ENCODE results near the gene KCNIP4.
A peak's percentile ranks its signal among the peaks of the same experiment; 100 is the strongest.
"Not testable (repeated sequence)": the region's sequence is repeated elsewhere in the genome, so short reads cannot be mapped to it uniquely, and the experiment has no call there.

Gene KCNIP4

DNA sequence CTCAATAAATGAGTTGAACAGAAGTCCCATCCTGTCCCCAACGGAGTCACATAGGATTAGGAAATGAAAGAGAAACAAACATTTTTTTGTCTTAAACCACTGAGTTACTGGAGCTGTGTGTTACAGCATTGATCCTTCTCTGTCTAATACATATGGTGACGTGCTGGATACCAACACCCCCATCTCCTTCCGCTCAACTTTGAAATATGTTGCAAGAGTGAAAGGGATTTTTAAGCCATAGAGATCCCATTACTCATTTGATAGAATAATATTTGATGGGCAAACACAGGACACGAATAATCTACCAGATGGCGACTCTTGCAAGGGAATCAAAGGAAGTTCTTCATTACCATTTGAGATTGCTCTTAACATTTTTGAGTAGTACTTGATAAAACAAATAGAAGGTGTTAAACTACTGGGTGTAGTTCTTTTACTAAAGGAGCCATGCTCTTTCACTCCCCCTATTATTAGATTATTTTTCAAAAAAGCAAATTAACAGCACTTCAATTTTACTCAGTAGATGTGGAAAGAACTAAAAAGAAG, 1107.9 kb downstream of the KCNIP4 start:
- DNase-seq, result no peak

DNA sequence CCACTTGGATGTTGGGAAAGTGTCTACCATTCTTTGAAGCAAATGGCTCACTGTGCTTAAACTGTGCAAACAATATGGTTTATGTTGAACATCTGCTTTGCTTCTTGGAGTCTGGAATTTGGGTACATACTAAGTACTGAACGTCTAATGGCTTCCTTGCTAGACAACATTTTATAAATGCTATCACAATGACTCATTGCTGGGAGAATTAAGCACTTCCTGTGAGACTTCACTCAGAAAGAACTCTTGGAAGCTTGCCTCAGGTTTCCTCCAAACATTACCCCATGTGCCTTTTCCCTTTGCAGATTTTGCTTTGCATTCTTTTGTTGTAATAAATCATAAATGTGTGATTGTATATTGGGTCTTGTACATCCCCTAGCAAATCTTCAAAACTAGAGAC, 1108.6 kb downstream of the KCNIP4 start:
- no peak for DNase-seq

DNA sequence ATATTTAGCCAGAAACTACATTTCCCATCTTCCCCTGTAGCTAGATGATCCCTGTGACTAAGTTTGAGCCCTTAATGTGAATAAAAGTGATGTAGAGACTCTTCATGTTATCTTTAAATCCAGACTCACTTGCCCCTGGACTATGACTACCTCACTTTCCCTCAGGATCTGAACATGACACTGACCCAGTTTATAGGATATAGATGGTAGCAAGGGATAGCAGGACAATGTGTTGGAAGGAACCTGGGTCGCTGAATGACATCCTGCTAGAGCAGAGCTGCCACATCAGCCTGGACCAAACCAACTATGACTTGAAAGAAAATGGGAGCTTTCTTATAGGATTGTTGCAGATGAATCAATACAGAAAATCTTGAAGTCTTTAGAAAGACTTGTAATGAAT, 1110.1 kb downstream of the KCNIP4 start:
- no peak for DNase-seq

DNA sequence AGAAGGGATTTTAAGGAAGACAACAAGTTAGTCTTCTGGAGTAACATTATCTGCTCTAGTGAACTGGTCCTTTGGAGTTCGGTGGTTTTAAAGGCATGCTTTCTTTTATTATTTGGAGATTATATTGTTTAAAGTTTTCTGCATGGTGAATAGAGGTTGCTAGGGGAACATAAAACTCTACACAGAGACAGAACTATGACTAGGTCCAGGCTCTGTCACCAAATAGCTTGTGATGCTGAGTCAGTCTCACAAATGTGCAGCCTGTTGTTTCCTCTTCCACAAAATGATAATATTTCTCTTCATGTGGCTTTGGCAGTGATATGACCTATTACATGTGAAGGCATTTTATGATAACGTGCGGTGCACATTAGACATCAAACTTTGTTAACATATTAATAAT, 1115.7 kb downstream of the KCNIP4 start:
- no peak for DNase-seq

DNA sequence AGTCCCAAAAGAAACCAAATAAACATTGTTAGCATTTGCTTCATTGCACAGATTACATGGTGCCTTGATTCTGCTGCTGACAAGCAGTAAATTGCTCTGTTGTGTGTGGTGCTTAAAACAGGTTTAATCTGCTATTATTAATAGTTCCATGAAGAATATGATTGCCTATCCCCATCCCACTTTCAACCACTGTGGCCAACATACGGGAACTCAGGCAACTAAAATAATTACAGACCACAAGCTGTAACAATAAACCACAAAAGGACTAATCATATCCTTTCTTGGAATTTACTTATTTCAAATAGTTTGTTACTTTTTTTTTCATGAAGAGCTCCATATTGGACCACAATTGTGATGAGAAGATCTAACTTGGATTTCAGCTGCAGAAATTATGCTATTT, 1116.8 kb downstream of the KCNIP4 start:
- no peak for DNase-seq

DNA sequence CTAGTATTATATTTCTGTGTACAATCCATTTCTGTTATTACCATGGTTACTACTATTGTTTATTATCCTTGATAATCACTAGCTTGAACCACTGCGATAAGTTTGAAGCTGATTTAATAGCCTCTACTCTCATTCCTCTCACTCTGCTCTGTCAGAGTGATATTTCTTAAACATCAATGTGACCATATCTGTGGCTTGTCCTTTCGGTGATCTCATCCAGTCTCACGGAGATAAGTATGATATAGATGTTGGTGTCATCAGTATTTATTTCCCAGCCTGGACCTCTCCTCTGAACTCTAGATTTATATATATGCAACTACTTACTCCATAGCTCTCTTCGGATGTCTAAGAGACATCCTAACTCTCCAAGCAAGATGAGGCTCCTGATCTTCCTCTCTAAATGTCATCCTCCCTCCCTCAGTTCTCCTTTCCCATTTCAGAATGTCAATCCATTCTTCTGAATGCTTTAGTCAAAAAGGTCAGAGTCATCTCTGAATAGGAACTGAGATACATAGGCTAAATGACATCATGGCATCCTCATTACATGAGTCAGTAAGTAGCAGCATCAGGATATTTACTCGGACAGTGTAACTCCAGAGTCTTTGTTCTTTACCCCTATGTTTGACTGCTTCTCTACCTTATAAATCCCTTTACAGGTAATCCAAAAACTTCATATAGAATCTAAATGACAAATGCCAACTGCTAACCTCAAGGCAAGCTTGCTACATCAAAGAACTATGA, 1118.8 kb downstream of the KCNIP4 start:
- no peak for DNase-seq

DNA sequence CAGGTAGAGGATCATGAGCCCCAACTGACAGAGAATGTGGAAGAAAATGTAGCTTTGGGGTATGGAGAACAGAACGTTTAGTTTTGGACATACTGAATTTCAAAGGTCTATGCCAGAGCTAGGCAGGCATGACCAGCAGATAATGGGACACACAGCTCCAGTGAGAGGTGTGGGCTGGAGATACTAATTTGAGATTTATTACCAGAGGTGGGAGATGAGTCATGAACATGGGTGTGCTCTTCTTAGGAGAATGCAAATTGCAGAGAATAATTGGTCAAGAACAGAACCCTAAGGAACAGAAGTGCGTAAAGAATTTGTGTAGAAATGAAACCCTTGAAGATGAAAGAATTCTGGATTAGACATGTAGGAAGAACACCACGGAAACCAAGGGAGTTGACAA, 1123.1 kb downstream of the KCNIP4 start:
- DNase-seq, result no peak

DNA sequence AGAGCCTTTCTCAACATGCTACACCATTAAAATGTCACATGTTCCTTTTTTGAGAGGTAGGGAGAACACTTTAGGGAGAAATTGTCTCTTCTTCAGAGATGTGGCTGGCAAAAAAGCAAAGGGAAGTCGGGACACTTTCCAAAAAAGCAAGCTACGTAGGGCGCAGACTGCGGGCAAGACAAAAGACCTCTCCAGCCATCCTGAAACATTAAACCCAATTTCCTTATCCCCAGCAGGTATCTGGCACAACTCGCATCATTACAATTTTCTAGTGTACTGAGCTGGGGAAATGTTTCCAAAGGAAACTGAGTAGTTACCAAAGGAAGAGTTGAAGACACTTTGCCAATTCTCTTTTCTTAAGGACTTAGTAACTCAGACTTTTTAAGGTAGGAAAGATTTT, 1132.3 kb downstream of the KCNIP4 start:
- DNase-seq, result no peak

DNA sequence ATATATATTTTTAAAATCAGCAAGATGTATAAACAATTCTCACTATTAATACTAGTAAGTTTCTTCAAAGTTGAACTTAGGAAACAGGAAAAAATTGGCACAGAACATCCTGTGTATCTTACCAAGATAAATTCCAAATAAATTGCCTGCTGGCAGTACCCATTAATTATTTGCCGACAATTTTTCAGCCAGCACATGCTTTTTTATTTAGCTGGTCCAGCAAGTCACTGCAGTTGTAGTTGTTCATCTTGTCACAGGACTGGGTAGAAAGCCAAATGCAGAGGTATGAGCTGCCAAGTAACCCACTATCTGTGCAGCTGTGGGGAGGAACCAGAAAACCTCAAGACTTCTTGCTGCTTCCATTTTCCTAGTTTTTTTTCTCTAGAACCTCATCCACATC, 1134.9 kb downstream of the KCNIP4 start:
- DNase-seq, result no peak

DNA sequence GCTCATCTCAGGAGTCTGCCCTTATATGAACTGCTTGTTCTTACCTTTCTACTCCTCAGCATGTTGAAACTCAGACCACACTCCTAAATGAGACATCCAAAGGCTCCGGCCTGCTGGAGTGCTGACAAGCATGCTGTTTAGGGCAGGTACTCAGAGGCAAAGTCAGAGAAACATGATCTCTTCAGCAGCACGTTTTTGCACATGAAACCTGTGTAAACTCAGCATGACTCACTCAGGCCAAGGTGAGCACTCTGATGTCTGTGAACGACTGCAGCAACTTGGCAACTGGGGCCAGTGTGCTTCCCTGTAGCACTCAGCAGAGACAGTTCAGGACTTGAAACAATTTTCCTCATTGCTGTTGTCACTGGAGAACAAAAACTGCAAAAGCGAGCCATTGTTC, 1138.8 kb downstream of the KCNIP4 start:
- DNase-seq, result no peak

DNA sequence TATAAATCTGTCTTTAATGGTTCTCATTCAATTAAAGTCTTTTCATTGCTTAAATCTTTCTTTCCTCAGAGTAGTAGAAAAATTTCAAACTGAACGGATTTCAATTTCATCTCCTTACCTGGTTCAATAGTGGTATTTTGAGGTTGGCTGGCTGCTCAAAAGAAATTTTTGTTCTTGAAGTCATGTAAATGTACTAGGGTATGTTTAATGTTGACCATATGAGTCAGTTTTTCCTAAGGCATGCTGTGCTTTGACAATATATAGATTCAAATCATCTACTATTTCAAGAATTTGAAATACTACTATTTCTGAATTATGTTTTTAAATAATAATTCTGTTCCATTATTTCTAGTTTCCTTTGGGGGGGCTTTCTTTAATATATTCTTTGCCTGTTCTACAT, 1142.9 kb downstream of the KCNIP4 start:
- no peak for DNase-seq

DNA sequence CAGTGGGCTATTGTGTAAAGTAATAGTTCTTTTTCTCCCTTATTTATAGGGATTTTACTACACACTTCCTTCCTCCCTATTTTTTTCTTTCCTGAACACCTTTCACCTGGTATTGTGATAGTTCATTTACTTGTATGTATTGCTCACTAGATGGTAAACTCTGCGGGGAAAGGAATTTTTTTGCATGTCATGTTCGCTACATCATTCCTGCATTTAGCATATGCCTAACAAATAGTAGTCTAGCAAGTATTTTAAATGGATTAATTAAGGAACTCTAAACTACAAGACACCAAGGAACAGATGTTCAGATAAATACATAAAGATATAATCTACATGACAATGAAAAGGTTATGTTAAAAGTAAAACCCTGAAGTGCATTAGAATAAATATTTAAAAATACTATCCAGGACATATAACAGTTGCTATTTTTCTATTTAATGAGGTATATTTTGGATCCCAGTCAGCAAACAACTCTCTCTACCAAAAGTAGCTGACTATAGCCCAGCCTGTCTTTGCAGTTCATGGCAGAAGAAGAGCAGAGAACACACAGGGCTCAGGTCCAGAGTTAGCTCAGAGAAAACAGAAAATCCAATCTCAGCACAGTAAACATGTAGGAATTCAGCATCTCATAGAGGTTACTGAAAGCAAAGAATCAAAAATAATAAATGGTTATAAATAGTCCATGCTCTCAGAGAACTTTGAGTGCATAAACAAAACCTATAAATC, 1160.5 kb downstream of the KCNIP4 start:
- no peak for DNase-seq

DNA sequence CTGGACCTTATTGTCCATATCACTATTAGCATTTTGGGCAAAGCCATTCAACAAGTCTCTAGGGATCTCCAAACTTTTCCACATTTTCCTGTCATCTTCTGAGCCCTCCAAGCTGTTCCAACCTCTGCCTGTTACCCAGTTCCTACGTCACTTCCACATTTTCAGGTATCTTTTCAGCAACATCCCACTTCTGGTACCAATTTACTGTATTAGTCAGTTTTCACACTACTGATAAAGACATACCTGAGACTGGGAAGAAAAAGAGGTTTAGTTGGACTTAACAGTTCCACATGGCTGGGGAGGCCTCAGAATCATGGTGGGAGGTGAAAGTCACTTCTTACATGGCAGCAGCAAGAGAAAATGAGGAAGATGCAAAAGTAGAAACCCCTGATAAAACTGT, 1165.4 kb downstream of the KCNIP4 start:
- DNase-seq, result not testable (repeated sequence)

DNA sequence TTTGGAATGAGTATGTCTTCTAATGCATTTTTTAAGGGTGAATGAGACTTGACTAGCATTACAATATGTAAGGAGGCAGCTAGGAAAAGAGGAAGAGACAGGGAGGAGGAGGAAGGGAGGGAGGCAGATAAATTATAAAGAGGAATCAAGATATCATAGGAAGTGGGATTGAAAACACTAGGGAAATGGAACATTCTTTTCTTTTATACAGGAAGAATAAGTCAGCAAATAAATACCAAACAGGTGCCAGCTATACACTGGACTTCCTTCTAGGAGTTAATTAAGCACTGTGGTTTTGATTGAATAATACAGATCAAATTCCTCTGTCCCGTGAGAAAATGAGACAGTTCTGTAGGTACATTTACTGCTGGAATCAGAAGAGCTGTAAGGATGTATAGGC, 1169.7 kb downstream of the KCNIP4 start:
- DNase-seq, result no peak

DNA sequence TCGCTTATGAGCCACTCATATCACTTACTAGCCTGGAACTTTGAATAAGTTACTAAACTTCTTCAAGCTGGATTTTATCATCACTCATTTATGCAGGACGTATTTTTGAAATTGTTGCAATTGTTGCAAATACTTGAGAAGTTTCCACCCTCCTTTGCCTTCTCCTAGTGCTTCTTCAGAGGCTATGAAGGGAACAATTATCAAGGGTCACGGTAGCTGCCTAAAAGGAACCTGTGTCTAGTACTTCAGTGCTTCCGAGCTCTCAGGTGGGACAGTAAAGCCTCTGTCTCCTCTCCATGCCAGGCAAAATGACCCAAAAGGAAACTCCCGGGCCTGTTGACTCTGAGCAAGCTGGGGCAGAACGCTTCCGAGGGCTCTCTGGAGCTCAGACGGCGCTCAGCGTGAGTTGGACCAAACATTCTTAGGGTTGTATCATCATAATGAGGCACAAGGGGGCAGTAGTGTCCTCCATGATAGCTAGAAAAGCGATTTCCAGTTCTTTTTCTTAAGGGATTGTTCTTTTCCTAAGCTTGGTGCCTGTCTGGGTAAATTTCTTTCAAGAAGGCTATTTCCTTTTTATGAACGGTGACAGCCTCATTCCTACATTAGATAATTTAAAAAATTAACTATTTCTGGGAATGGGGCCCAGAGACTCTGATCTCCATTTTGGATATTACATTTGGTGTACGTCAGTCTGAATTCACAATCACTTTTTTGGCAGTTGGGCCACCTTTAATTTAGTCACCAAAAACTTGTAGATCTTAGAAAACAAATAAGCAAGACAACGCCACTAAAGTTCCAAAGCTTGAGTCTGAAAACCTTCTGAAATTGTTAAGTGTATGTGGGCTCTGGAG, 1175.2 kb downstream of the KCNIP4 start:
- peak; percentile 35 for DNase-seq

DNA sequence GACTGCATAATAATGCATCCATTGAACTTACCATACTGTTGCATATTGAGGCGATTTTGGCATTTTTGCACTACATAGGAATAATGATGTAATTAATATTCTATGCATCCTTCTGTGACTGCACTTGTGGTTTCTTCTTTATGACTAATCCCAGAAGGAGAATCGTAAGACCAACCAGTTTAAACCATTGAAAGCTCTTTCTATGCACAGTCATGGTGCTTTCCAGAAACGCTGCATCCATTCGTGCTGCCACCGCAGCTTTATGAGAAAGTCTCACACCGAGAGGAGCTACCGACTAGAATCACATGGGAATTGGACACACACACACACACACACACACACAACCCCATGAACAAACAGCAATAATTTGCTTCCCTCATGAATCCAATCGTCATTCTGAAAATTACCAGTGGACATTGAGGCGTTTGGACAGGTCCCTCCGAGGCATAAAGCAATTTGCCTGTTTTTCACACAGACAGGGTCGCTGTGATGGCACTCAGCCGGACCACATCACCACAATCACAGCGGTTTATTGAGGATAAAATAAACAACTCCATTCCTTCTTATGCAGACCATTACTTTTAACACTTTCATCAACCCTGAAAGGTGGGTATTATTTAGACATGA, 1184.1 kb downstream of the KCNIP4 start:
- DNase-seq, result no peak

DNA sequence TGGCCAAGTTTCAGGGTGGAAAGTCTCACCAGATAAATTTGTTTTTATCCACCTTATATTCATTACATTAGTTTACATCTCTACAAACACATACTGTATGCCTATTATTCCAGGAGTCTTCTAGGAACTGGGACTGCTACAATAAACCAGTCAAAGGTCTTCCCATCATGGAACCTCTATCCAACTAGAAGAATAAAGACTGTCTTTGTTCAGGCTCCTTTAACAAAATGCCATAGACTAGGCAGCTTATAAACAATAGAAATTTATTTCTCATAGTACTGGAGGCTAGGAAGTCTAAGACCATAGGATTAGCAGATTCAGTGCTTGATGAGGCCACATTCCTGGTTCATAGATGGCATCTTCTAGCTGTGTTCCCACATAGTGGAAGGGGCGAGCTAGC, 1186.7 kb downstream of the KCNIP4 start:
- DNase-seq, result no peak

DNA sequence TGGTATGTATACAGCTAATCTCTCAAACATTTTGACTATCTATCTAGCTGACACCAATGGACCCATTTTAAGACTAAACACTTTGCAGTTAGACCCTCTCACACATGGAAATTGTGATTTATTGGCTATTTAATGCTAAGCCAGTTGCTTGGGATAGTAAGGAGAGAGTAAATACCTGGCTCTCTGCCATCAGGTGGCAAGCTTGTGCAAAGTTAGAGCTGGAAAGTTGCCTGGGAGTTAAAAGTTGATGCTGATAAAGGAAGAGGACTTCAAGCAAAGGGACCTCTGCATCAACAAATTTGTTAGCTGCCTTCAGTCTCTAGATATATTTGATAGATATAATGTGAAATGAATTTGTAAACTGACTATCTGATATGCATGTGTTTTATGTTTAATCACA, 1187.2 kb downstream of the KCNIP4 start:
- DNase-seq, result no peak

DNA sequence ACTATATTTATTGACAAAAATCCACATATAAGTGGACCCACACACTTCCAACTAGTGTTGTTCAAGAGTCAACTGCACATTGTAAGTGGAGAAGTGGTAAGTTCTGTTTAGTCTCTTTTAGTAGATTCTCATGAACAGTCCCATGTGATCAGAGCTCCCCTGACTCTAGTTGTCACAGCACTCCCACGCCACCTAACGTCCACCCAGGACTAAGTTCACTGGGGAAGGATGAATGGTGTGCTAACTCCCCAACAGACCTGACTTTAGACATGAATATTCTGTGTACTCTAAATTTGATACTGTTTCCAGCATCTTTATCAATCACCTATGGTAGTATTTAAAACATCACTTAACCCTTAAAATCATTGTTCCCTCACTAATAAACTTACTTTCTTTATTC, 1188.5 kb downstream of the KCNIP4 start:
- DNase-seq, result no peak

DNA sequence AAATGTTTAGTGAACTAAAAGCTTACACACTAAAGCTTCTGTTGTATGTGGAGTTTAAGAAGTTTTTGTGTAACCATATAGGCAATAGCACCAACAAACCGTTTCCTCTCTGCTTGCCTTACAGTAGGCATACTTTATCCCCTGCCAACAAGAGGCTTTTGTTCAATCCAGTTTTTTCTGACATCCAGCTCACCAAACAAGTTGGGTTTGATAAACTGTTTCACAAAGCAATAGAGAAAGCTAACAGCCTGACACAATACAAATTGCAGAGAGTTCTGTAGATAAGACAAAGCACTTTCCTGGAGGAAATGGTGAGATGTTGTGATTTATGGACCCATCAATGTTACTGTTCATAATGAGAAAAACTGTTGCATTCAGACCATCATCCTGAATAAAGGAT, 1194.5 kb downstream of the KCNIP4 start:
- DNase-seq, result no peak

DNA sequence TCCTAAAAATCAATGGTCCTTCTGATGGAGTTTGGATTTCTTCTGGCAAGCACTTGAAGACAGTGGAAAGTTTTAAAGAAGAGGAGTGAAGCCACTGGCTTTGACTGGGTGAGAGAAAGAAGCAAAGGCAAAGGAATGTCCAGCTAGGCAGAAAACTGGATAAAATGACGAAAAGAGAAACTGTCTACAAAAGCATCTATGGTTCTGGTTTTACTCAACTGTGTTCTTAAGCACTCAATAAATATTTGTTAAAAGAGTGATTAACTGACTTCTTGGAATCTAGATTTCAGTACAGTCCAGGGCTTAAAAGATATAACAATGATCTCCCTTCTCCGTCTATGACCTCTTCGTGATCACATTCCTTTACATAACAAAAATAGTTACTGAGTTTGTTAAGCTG, 1195.9 kb downstream of the KCNIP4 start:
- no peak for DNase-seq

DNA sequence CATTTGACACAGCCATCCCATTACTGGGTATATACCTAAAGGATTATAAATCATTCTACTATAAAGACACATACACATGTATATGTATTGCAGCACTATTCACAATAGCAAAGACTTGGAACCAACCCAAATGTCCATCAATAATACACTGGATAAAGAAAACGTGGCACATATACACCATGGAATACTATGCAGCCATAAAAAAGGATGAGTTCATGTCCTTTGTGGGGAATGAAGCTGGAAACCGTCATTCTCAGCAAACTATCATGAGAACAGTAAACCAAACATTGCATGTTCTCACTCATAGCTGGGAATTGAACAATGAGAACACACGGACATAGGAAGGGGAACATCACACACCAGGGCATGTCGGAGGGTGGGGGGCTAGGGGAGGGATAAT, 1202.6 kb downstream of the KCNIP4 start:
- DNase-seq, result not testable (repeated sequence)

DNA sequence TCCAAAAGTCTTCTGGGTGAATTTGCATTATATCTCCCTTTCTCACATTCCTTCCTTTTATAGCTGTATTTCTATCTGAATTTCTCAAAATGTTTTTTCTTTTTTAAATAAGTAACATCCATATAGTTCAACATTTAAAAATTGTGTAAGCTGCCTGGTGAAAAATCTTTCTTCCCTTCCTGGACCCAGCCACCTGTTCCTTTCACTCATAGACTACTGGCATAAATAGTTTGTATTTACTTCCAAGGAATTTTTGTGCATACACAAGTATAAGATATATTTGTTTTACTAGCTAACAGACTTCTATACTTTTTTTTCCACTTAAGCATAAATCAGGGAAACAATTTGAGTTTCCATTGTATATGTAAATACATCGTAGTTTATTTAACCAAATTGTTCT, 1212.6 kb downstream of the KCNIP4 start:
- DNase-seq, result no peak

All from right kidney (tissue), 1 donor.